GM12801 (cell line): ENCODE measurements around the gene PARD3.

Experiments used
- TF ChIP-seq, protein P1 (sequence below): IDR thresholded peaks from one replicate; pipeline ENCODE4 v1.5.1; 2011; ENCODE audit warnings: control low read depth; ENCODE audit not compliant: insufficient read length; ENCODE audit errors: extremely low read depth

Gene PARD3

DNA sequence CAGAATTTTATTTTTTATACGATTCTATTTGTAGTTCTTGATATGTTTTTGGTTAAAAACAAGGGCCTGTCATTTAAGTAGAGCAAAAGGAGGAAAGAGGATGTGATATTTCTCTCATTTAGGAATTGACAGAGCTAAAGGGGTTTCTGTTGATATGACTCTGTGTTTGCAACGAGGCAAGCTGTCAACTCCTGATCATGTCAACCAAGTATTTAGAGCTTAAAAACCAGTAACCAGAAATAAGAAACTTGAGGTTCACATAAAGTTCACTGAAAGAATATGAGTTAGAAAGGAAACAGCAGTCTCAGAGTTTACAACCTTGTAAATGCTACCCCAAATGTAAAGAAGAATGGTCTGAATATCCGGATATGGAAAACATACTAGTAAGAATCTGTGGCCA is 434.2 kb downstream of the PARD3 start:
- TF ChIP-seq, protein P1, sequence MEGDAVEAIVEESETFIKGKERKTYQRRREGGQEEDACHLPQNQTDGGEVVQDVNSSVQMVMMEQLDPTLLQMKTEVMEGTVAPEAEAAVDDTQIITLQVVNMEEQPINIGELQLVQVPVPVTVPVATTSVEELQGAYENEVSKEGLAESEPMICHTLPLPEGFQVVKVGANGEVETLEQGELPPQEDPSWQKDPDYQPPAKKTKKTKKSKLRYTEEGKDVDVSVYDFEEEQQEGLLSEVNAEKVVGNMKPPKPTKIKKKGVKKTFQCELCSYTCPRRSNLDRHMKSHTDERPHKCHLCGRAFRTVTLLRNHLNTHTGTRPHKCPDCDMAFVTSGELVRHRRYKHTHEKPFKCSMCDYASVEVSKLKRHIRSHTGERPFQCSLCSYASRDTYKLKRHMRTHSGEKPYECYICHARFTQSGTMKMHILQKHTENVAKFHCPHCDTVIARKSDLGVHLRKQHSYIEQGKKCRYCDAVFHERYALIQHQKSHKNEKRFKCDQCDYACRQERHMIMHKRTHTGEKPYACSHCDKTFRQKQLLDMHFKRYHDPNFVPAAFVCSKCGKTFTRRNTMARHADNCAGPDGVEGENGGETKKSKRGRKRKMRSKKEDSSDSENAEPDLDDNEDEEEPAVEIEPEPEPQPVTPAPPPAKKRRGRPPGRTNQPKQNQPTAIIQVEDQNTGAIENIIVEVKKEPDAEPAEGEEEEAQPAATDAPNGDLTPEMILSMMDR = no peak

DNA sequence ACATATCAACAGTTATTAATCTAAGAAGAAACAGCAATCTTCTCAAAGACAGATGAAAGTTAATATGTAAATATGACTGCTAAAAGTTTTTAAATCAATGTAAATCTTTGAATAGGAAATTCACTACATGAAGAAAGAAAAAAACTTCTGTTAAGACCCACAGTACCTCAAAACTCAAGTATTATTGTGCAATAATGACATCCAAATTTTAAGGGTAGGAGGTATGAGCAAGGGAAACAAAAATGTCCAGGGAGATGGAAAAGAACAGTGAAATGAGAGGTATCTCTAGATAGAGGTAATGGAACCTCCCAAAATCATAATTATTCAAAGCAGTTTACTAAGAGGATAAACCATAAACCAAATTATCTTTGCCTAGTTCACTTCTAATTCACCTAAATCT is 436.8 kb downstream of the PARD3 start:
- TF ChIP-seq, protein P1 = no peak

DNA sequence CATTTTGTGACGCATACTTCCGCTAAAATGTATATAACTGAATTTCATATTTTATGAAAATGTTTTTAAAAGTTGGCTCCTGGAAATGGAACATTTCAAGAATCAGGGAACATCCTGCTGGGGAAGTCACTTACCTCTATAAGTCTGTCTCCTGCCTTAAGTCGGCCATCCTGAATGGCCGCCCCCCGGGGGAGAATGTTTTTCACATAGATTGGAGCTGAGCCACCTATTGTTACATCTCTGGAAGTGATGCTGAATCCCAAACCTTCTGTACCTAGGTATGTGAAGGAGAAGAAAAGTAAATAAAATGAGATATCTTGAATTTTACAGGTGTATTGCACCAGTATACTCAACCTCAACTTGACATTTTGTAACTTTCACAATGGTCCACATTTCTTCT is 437.3 kb downstream of the PARD3 start:
- TF ChIP-seq, protein P1 = no peak

DNA sequence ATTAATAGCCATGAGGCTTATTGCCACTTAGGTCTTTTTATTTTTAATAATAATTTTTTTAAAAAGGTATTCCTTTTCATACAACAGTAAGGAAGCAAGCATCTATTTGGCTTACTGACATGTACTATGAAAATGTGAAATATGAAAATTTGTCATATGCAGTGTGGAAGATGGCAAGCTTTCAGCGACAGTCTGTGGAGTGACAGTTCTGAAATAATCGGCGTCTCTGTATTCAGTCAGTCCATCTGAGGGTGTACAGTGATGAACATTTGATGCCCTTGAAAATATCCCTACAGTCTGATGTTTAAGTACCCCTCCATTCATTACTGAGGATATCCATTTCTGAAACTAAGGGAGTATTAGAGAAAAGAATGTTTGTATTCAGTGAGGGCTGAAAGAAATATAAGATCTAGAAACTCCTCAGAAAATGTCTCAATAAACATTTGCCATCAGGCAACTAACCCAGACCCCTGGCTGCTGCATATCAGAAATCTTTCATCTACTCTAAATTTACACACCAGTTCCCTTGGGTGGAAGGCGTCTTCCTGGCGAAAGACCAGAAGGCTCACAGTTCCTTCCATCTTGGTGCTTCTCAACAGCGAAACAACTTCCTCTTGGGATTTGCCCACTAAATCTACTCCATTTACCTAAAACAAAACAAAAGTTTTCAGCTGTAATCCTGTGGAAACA is 440.6 kb downstream of the PARD3 start:
- TF ChIP-seq, protein P1 = no peak

DNA sequence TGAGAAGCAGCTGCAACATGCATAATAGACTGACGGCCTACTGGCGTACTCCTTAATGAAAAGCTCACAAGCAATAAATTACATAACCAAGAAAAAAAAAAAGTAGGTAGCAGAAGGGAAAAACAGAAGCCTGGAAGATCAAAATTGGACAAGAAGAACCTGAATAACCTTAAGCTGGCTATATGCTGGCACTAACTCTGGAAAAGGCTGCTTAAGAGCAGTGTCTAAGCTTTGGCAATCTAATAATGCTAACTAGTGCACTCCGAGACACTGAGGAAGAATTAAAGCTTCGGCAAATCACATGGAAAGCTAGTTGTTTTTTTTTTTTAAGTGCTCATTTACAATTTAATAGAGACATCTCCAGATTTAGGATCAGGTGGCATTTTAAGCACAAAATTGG is 441.9 kb downstream of the PARD3 start:
- TF ChIP-seq, protein P1 = no peak

DNA sequence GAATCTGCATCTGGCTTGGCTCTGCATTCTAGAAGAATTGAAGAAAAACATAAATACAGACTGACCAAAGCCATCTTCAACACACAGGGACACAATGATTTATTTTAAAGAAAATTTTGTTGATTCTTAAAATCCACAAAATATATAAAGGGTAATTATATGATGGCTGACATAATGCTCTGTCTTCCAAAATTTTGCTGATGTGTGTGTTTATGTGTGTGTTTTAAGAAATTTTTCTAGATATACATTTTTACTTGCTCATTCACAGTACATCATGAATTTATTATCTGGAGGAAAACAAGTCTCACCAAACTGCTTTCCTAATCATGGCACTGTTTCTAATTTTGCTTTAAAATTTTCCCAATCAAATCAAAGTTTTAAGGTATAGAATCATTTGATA is 442.6 kb downstream of the PARD3 start:
- TF ChIP-seq, protein P1 = no peak

DNA sequence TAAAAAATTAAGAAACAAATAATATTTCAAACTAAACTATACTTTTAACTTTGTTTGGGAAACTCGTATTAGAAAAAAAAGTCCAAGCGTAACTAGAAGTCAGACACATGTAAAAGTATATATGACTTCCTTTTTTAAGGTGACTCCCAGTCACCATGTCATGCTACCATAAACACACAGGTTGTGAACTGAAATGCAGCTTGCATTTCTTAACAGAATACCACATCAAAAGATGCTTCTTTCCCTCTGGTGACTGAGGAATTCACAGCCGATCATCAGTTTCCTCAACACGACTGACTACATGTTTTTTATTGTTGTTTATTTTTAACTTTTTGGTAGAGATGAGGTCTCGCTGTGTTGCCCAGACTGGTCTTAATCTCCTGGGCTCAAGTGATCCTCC is 445.0 kb downstream of the PARD3 start:
- TF ChIP-seq, protein P1 = no peak
